ENCODE results near the gene CACNA1S. TPM values are rescaled to one million over a fixed set of nuclear protein-coding genes. Genes with fewer than 3 reads are reported as not detected.

Gene CACNA1S
- total RNA-seq, 1 donor from 2014 or later = 0.06 TPM

DNA sequence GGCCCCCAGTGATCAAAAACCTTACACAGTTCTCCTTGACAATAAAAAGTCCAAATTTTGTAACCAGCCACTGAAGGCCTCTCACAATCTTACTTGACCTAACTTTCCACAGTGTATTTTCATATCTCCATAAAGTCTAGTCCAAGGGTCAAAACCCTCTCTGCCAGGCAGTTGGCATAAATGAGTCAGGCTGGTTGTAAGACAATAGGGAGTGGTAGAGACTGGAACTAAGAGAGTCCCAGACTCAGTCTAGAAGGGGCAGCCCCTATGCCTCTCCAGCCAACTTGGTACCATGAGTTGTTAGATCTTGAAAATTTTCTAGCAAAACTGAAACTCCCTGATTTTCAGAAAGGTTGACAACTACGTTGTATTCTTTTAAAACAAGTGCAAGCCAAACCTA, 109.7 kb downstream of the CACNA1S start:
- DNase-seq (no peak), ATAC-seq (no peak)
- Histone ChIP-seq H3K27ac (no peak overlapping the region), H3K9me3 (no peaks in the 10 kb centered on the region), H3K36me3 (peaks cover 23% of the 10 kb centered on the region), H3K4me3 (no peak overlapping the region), H3K4me1 (no peaks in the 10 kb centered on the region), H3K27me3 (ENCODE audit: low read depth) (no peaks in the 10 kb centered on the region)
- intact Hi-C loops (cut with DNase I) = no loop called here
- TF ChIP-seq, protein P1, sequence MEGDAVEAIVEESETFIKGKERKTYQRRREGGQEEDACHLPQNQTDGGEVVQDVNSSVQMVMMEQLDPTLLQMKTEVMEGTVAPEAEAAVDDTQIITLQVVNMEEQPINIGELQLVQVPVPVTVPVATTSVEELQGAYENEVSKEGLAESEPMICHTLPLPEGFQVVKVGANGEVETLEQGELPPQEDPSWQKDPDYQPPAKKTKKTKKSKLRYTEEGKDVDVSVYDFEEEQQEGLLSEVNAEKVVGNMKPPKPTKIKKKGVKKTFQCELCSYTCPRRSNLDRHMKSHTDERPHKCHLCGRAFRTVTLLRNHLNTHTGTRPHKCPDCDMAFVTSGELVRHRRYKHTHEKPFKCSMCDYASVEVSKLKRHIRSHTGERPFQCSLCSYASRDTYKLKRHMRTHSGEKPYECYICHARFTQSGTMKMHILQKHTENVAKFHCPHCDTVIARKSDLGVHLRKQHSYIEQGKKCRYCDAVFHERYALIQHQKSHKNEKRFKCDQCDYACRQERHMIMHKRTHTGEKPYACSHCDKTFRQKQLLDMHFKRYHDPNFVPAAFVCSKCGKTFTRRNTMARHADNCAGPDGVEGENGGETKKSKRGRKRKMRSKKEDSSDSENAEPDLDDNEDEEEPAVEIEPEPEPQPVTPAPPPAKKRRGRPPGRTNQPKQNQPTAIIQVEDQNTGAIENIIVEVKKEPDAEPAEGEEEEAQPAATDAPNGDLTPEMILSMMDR (IDR thresholded peaks at IDR 0.05) = no peak

DNA sequence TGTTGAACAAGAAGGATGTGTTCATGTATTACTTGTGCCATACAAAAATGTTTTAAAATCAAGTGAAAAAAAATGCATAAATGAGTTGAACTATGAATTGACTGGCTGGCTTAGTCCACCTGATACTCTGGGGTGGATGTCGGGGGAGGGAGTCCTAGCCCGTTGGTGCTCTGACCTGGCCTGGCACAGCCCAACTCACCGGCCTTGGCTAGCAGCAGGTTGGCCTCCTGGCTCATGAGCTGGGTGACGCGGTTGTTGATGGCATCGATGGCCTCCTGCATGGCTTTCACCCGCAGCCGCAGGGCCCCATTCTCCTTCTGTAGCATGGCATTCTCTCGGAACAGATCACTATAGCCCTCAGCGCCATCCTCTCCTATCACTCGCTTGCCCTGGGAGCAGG, 110.3 kb downstream of the CACNA1S start:
- Histone ChIP-seq H3K27me3 (ENCODE audit: low read depth) (no peaks in the 10 kb centered on the region), H3K36me3 (peaks cover 23% of the 10 kb centered on the region), H3K9me3 (no peaks in the 10 kb centered on the region), H3K27ac (no peak overlapping the region), H3K4me1 (no peaks in the 10 kb centered on the region), H3K4me3 (no peak overlapping the region)
- intact Hi-C loops (cut with DNase I) = no loop called here
- no peak for ATAC-seq
- no peak for DNase-seq
- TF ChIP-seq, protein P1 (IDR thresholded peaks at IDR 0.05) = no peak

- Histone ChIP-seq H3K27ac (no peak overlapping the region), H3K9me3 (no peaks in the 10 kb centered on the region), H3K4me1 (no peaks in the 10 kb centered on the region), H3K36me3 (peaks cover 23% of the 10 kb centered on the region), H3K27me3 (ENCODE audit: low read depth) (no peaks in the 10 kb centered on the region), H3K4me3 (no peak overlapping the region)
- DNase-seq = no peak
- TF ChIP-seq, protein P1 (IDR thresholded peaks at IDR 0.05) = no peak
- intact Hi-C loops (cut with DNase I) = no loop called here
- no peak for ATAC-seq
These were observed 111.8 kb downstream of the CACNA1S start for GRCh38 chr1:201000391-201000790.

DNA sequence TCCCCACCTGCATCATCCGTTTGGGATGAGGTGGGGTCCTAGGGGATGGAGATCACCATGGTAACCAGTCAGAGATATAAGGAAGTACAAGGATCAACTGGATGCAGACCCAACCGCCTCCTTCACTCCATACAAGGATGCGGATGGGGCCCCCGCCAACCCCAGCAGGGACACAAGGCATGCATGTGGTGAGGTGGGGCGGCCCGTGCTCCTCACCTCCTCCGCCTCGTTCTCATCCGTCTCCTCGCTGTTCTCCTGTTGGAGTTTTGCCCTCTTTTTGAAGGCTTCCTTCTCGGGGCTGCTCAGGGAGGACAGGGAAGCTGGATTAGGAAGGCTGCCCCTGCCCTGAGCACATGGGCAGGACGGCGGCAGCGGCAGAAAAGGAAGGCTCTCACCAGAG, 112.6 kb downstream of the CACNA1S start:
- H3K9me3 ChIP-seq = no peaks in the 10 kb centered on the region
- no peak overlapping the region for H3K4me3 ChIP-seq
- H3K27me3 ChIP-seq (ENCODE audit: low read depth) = no peaks in the 10 kb centered on the region
- intact Hi-C loops (cut with DNase I) = no loop called here
- no peak overlapping the region for H3K27ac ChIP-seq
- TF ChIP-seq, protein P1 (IDR thresholded peaks at IDR 0.05) = no peak
- DNase-seq = no peak
- no peak for ATAC-seq
- peaks cover 18% of the 10 kb centered on the region for H3K36me3 ChIP-seq
- no peaks in the 10 kb centered on the region for H3K4me1 ChIP-seq

DNA sequence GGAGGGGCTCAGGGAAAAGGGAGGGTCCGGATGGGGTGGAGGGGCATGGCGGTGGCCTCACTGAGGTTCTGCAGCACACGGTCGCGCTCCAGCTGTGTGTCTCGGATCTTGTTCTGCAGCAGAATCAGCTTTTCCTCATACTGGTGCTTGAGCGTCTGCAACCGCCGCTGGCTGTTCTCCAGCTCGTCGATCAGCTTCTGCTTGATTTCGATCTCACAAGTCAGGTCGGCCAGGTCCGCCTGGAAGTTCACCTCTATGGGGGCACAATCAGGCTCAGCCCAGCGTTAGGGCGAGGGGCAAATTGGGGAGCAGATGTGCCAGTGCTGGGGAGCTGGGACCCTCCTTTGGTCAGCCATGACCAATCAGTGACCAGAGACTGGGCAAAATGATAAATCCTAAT, 113.9 kb downstream of the CACNA1S start:
- TF ChIP-seq, protein P1 (IDR thresholded peaks at IDR 0.05) = no peak
- Histone ChIP-seq H3K27me3 (ENCODE audit: low read depth) (no peaks in the 10 kb centered on the region), H3K27ac (no peak overlapping the region), H3K9me3 (no peaks in the 10 kb centered on the region), H3K36me3 (peaks cover 8% of the 10 kb centered on the region), H3K4me1 (no peaks in the 10 kb centered on the region), H3K4me3 (no peak overlapping the region)
- DNase-seq (no peak), ATAC-seq (no peak)
- intact Hi-C loops (cut with DNase I) = no loop called here
